ENCODE measurements around the gene CCR7. TPM values are rescaled to one million over a fixed set of nuclear protein-coding genes. Genes with fewer than 3 reads are reported as not detected.

The CCR7 gene
- total and polyA plus RNA-seq, 2 of the 13 experiments (the other 11 are each of a cell fraction or from before 2014, with no cell fraction given), result 0.04 to 0.53 TPM

GRCh38 chr17:40562838-40563219 lies 2.4 kb downstream of the CCR7 start:
- CTCF ChIA-PET (ENCODE audit: low intra/inter-chr PET ratio, low total read pairs), result no interaction called here
- H3K4me2 ChIP-seq (ENCODE audit: low read depth, low read length), result no peak overlapping the region
- in situ Hi-C loops (cut with HindIII; ENCODE audit: extremely low pct_ligation_motif_present, low pct_unique_long_range_greater_than_20kb) (loop anchor here (5.0 kb wide), 1 partner anchor 121 kb away; the partner anchor contains the start of gene IGFBP4), intact Hi-C loops (cut with micrococcal nuclease; ENCODE audit: unreplicated experiment) (no loop called here)
- TF ChIP-seq KDM3A (CRISPR knock-in tag; IDR thresholded peaks at IDR 0.05; ENCODE audit: low read depth) (no peak), ZNF432 (CRISPR knock-in tag; IDR thresholded peaks at IDR 0.05; ENCODE audit: borderline replicate concordance) (no peak), HNRNPUL1 (IDR thresholded peaks at IDR 0.05; ENCODE audit: low read depth, low read length) (no peak), EZH2 (conservative IDR thresholded peaks at IDR 0.05; ENCODE audit: low read depth, low read length) (no peak), SUZ12 (IDR thresholded peaks at IDR 0.05; ENCODE audit: low read depth, low read length) (no peak), SRSF1 (optimal IDR thresholded peaks at IDR 0.05; ENCODE audit: low read depth, low read length) (no peak), ZBTB8A (CRISPR knock-in tag; IDR thresholded peaks at IDR 0.05; ENCODE audit: borderline replicate concordance, low read depth) (no peak), MYC (CRISPR knock-in tag; IDR thresholded peaks at IDR 0.05; ENCODE audit: borderline replicate concordance) (no peak), IKZF4 (CRISPR knock-in tag; IDR thresholded peaks at IDR 0.05; ENCODE audit: borderline replicate concordance, low read depth, not compliant biosample characterization) (no peak), ZNF839 (CRISPR knock-in tag; IDR thresholded peaks at IDR 0.05; ENCODE audit: borderline replicate concordance) (no peak), MBNL3 (CRISPR knock-in tag; conservative IDR thresholded peaks at IDR 0.05) (no peak), NFE2 (CRISPR knock-in tag; IDR thresholded peaks at IDR 0.05) (no peak)
- no peak overlapping the region for H3K9ac ChIP-seq (ENCODE audit: insufficient read depth, low read depth, low read length)
- POLR2A ChIA-PET, result no interaction called here
- BruUV-seq (replicated peaks), result no TSS peak
- no peaks in the 10 kb centered on the region for H3K36me3 ChIP-seq (replicated peaks in 1 of 2; ENCODE audit: control insufficient read depth in 1 of 2, insufficient read depth in 2 of 2, low read length in 2 of 2)
- DNase-seq (ENCODE audit: low spot score) (no peak), FAIRE-seq (no peak), ATAC-seq (no peak)
- no peak overlapping the region for H3K4me3 ChIP-seq (replicated peaks in 1 of 3; ENCODE audit: insufficient read depth in 1 of 3, low read depth in 2 of 3, low read length in 3 of 3)
- H3K27ac ChIP-seq (ENCODE audit: extremely low read length, insufficient read depth, low read length), result no peak overlapping the region
- peaks cover 8% of the 10 kb centered on the region for H3K9me3 ChIP-seq (ENCODE audit: low read length)
- H2AFZ ChIP-seq (ENCODE audit: low read length), result no peak overlapping the region
- 42% methylated on average over 1 of the region's 1 CpG for WGBS (ENCODE audit: low lambda C conversion rate)
- H4K20me1 ChIP-seq (ENCODE audit: insufficient read depth, low read length), result no peaks in the 10 kb centered on the region
- no peaks in the 10 kb centered on the region for H3K79me2 ChIP-seq (ENCODE audit: insufficient read depth, low read length)
- H3K27me3 ChIP-seq (ENCODE audit: control insufficient read depth in 1 of 2, insufficient read depth in 2 of 2, low read length in 2 of 2), result peaks cover 3 to 43% of the 10 kb centered on the region in 2 experiments; a peak in 2 of 5 replicates
- H3K4me1 ChIP-seq (ENCODE audit: insufficient read depth, low read length), result peaks cover 41% of the 10 kb centered on the region
